Measurements from ENCODE around the gene KRTAP24-1.

The KRTAP24-1 gene

DNA sequence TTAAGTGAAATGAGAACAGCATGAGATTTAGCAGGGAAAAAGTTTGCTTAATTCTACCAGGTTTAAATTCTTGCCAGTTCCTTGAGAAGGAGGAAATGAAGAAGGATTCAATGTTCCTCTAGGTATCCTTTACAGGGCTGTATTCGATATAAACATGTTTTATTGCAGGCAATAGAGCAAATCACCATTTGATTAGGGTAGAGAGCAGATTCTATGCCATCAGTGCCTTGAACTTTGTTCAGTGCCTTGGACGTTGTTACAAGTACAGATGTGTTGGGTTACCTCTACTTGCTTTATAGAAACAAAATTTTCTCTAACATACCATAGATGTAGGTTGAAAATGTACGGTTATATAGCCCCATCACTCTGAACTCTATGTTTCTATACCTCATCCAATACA lies 48.7 kb downstream of the KRTAP24-1 start:
- DNase-seq (ENCODE audit: low read depth): no peak

DNA sequence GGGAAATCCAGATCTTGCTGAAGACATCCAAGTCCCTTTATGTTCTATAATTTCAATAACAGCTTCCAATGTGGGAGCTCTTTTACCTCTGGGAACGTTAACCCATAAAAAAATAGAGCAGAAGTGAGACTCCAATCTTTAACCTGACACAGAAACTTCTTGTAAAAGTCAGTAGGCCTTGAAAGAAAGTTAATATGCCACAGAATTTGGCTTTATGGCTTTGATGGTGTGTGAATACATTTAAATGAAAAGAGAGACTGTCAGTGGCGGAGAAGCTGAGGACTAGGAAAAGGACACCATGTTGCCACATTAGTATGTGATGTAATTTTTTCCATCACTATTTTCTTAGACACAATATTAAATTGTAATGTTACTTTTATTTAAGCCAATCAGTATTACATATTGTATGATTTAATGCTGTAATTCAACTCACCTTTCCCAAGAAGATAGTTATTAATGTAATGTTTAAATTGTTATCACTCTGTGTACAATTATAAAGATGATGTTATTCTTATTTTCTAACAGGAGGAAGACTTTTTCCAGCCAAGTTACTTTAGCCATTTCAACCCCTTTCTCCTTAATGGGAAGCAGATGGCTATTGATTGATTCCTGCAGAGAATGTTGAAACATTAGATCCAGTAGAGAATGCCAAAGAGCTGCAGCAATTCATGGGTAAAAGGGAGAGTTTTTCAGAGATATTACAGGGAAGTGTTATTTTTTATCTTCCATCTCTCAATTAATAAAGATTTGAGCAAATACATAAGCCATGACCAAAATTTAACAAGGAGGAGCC lies 49.3 kb downstream of the KRTAP24-1 start:
- DNase-seq (ENCODE audit: low read depth): no peak

DNA sequence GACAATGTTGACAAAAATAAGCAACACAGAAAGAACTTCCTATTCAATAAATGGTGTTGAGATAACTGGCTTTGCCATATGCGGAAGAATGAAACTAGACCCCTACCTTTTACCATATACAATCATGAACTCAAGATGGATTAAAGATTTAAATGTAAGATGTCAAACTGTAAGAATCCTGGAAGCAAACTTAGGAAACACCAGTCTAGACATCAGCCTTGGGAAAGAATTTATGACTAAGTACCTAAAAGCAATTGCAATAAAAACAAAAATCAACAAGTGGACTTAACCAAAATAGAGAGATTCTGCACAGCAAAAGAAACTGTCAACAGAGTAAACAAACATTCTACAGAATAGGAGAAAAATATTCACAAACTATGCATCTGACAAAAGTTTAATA lies 50.7 kb downstream of the KRTAP24-1 start:
- no peak for DNase-seq (ENCODE audit: low read depth)

Data from stimulated activated CD4-positive, alpha-beta T cell treated with anti-CD3 and anti-CD28 coated beads, Interleukin-2, amount 100 ng/mL, for 4 hours (primary cell).